Osteoblast (primary cell): ENCODE data around the gene PRKCB. TPM values are rescaled to one million over a fixed set of nuclear protein-coding genes. Genes with fewer than 3 reads are reported as not detected.

Source experiments
- DNase-seq: peaks from one replicate; pipeline ENCODE4 v3.0.0; 2011; ENCODE audit warnings: low spot score, mixed read lengths; ENCODE audit not compliant: insufficient read length; ENCODE audit errors: missing footprints
- H2AFZ ChIP-seq: 2 replicates; pipeline ENCODE4 v1.6.0; 2011; ENCODE audit warnings: mild to moderate bottlenecking, low read length
- H3K27ac ChIP-seq: 2 replicates; pipeline ENCODE4 v1.5.1; 2011; ENCODE audit warnings: mild to moderate bottlenecking, low read depth, low read length, moderate library complexity
- H3K27me3 ChIP-seq: 2 replicates; pipeline ENCODE4 v1.6.0; 2012; ENCODE audit warnings: mild to moderate bottlenecking, control low read depth, inconsistent platforms, low read length, moderate library complexity; ENCODE audit not compliant: insufficient read depth
- H3K36me3 ChIP-seq: 2 replicates; pipeline ENCODE4 v1.5.1; 2011; ENCODE audit warnings: mild to moderate bottlenecking, low read length, control low read depth, moderate library complexity; ENCODE audit not compliant: insufficient read depth
- H3K4me1 ChIP-seq: 2 replicates; pipeline ENCODE4 v1.5.1; 2011; ENCODE audit warnings: mild to moderate bottlenecking, low read length, control low read depth, moderate library complexity; ENCODE audit not compliant: insufficient read depth
- H3K4me2 ChIP-seq: 2 replicates; pipeline ENCODE4 v1.6.0; 2011; ENCODE audit warnings: mild to moderate bottlenecking, low read length; ENCODE audit not compliant: insufficient read depth
- H3K4me3 ChIP-seq: fragments of 200-600 bp; sonication (generic); 3 replicates; pipeline ENCODE4 v1.5.1; 2012; ENCODE audit warnings: mild to moderate bottlenecking, low read length, inconsistent platforms; ENCODE audit not compliant: insufficient read depth
- H3K79me2 ChIP-seq: 2 replicates; pipeline ENCODE4 v1.6.0; 2012; ENCODE audit warnings: mild to moderate bottlenecking, low read length, control low read depth, inconsistent platforms; ENCODE audit not compliant: insufficient read depth
- H3K9me3 ChIP-seq: 2 replicates; pipeline ENCODE4 v1.5.1; 2011; ENCODE audit warnings: low read depth, low read length, control low read depth
- H4K20me1 ChIP-seq: 2 replicates; pipeline ENCODE4 v1.6.0; 2012; ENCODE audit warnings: mild to moderate bottlenecking, low read length, control low read depth; ENCODE audit not compliant: insufficient read depth
- total RNA-seq: library from RNA; depleted of rRNA; stranded (reverse); fragments of >200 nt; gene quantifications from 2 replicates; pipeline ENCODE4 v1.2.3, GENCODE V29; 2012
- TF ChIP-seq, protein P1 (sequence below): IDR thresholded peaks from 2 replicates; pipeline ENCODE4 v1.5.1; 2011; ENCODE audit warnings: mild to moderate bottlenecking, low read depth, low read length, moderate library complexity; ENCODE audit errors: extremely low read depth

PRKCB gene
- total RNA-seq, 1 donor: under 0.01 TPM

GRCh38 chr16:23999663-24000062 lies 163.9 kb downstream of the PRKCB start:
- no peaks in the 10 kb centered on the region for H3K4me1 ChIP-seq
- no peak overlapping the region for H3K4me3 ChIP-seq
- H3K27me3 ChIP-seq: no peaks in the 10 kb centered on the region
- H3K9me3 ChIP-seq: no peaks in the 10 kb centered on the region
- H3K4me2 ChIP-seq: no peak overlapping the region
- H3K27ac ChIP-seq: no peak overlapping the region
- no peaks in the 10 kb centered on the region for H3K79me2 ChIP-seq
- TF ChIP-seq, protein P1, sequence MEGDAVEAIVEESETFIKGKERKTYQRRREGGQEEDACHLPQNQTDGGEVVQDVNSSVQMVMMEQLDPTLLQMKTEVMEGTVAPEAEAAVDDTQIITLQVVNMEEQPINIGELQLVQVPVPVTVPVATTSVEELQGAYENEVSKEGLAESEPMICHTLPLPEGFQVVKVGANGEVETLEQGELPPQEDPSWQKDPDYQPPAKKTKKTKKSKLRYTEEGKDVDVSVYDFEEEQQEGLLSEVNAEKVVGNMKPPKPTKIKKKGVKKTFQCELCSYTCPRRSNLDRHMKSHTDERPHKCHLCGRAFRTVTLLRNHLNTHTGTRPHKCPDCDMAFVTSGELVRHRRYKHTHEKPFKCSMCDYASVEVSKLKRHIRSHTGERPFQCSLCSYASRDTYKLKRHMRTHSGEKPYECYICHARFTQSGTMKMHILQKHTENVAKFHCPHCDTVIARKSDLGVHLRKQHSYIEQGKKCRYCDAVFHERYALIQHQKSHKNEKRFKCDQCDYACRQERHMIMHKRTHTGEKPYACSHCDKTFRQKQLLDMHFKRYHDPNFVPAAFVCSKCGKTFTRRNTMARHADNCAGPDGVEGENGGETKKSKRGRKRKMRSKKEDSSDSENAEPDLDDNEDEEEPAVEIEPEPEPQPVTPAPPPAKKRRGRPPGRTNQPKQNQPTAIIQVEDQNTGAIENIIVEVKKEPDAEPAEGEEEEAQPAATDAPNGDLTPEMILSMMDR: no peak
- no peak for DNase-seq
- no peak overlapping the region for H2AFZ ChIP-seq
- no peaks in the 10 kb centered on the region for H4K20me1 ChIP-seq
- no peaks in the 10 kb centered on the region for H3K36me3 ChIP-seq

- no peak overlapping the region for H3K4me3 ChIP-seq
- H3K9me3 ChIP-seq: no peaks in the 10 kb centered on the region
- TF ChIP-seq, protein P1: no peak
- H3K27ac ChIP-seq: no peak overlapping the region
- no peaks in the 10 kb centered on the region for H3K79me2 ChIP-seq
- no peaks in the 10 kb centered on the region for H4K20me1 ChIP-seq
- H3K27me3 ChIP-seq: no peaks in the 10 kb centered on the region
- no peak overlapping the region for H2AFZ ChIP-seq
- H3K4me2 ChIP-seq: no peak overlapping the region
- no peaks in the 10 kb centered on the region for H3K36me3 ChIP-seq
- DNase-seq: no peak
- H3K4me1 ChIP-seq: no peaks in the 10 kb centered on the region
These were observed 165.9 kb downstream of the PRKCB start for GRCh38 chr16:24001710-24002109.

- Histone ChIP-seq H2AFZ (no peak overlapping the region), H3K4me3 (no peak overlapping the region), H3K79me2 (no peaks in the 10 kb centered on the region), H3K36me3 (no peaks in the 10 kb centered on the region), H3K9me3 (no peaks in the 10 kb centered on the region), H3K4me1 (no peaks in the 10 kb centered on the region), H4K20me1 (no peaks in the 10 kb centered on the region), H3K27me3 (no peaks in the 10 kb centered on the region), H3K27ac (no peak overlapping the region), H3K4me2 (no peak overlapping the region)
- no peak for DNase-seq
- TF ChIP-seq, protein P1: no peak
These were observed 166.8 kb downstream of the PRKCB start for GRCh38 chr16:24002619-24003018.

- Histone ChIP-seq H3K4me2 (no peak overlapping the region), H3K27ac (no peak overlapping the region)
These were observed 169.8 kb downstream of the PRKCB start for GRCh38 chr16:24005577-24005976.

More at GRCh38 chr16:24005577-24005976, 169.8 kb downstream of the PRKCB start:
- TF ChIP-seq, protein P1: no peak
- H3K36me3 ChIP-seq: no peaks in the 10 kb centered on the region
- no peaks in the 10 kb centered on the region for H3K27me3 ChIP-seq
- DNase-seq: no peak
- no peaks in the 10 kb centered on the region for H4K20me1 ChIP-seq
- no peaks in the 10 kb centered on the region for H3K4me1 ChIP-seq
- no peaks in the 10 kb centered on the region for H3K79me2 ChIP-seq
- H3K9me3 ChIP-seq: no peaks in the 10 kb centered on the region
- no peak overlapping the region for H3K4me3 ChIP-seq
- no peak overlapping the region for H2AFZ ChIP-seq
